HG02943 (cell line): ENCODE measurements around the gene LSMEM2.
"Not testable (repeated sequence)": the region's sequence is repeated elsewhere in the genome, so short reads cannot be mapped to it uniquely, and the experiment has no call there.

Source experiments
- ATAC-seq: cut with Tn5 transposase; IDR thresholded peaks from one replicate; pipeline ENCODE4 v1.9.1; 2021; ENCODE audit warnings: mild to moderate bottlenecking, low read depth, moderate library complexity; ENCODE audit not compliant: unreplicated experiment

LSMEM2 gene

DNA sequence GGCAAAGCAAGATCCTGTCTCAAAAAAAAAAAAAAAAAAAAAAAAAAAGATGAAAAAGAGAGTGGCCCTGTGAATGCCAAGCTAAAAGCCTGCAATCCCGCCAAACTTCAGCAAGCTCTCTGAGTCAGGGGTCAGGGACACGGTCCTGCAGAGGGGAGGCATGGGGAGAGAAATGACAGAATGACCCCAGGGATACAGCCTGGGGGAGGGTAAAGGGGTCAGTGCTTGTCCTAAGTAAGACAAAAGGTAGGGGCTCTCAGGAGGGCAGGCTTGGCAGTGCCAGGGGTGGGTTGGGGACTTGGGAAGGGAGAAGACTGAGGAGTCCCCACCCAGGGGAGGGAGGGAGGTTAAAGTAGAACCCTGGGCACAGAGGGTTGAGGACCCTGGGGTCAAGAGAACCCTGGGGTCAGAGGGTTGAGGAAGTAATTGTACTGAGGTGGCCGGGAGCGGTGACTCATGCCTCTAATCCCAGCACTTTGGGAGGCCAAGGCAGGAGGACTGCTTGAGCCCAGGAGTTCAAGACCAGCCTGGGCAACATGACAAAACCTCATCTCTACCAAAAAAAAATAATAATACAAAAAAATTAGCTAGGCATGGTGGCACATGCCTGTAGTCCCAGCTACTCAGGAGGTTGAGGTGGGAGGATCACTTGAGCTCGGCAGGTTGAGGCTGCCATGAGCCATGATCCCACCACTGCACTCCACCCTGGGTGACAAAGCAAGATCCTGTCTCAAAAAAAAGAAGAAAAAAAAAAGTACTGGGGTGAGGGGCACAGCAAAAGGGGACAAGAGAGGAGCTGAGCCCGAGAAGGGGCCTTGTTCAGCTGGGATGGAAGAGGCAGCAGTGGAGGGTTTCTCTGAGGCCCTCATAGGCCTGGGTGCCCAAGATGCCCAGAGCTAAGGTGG lies 15.2 kb upstream of the LSMEM2 start:
- no peak for ATAC-seq

DNA sequence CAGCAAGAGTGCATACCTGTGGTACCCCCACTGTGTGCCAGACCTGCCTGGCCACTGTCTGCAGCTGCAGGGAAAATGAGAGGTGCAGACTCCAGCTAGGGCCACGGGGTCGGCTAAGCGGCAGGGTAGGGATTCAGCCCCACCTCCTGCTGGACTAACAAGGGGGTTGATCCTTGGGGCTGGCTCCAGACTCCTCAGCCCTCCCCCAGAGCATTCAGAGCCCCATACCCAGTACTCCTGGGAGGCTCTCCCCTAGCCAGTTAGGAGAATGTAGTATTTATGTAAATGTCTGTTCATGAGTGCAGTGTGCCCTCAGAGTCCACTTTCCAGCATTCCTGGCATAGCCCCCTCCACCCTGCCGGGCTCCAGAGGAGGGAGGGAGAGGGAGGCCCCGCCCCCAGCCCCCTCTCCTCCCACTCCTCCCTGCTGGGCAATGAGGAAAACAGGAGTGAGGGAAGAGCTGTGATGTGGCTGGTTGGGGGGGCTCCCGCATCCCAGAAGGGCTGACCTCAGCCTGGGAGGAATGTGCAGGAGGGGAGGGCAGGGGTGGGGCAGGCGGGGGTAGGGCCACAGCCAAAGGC lies 14.4 kb upstream of the LSMEM2 start:
- no peak for ATAC-seq

DNA sequence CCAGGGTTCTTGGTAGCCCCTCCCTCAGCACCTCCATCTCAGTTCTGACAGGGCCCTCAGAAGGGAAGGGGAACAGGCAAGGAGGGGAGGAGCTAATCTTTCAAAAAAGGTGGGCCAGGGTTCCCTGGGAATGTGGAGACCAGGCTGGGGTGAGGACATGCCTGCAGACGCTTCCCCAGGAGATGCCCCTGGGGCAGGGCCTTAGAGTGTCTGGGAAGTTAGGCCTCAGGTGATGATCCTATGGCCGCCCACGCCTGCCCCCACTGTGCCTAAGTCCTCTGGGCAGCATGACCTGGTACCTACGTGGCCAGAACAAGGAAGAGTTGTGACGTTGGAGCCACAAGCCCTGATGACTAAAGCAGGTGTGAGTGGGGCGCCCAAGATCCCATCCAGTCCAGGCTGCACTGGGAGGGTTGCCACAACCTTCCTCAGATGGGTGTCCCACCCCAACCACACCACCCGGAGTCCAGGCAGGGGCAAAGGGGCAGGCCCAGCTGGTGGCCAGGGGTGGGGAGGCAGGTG lies 13.9 kb upstream of the LSMEM2 start:
- no peak for ATAC-seq

DNA sequence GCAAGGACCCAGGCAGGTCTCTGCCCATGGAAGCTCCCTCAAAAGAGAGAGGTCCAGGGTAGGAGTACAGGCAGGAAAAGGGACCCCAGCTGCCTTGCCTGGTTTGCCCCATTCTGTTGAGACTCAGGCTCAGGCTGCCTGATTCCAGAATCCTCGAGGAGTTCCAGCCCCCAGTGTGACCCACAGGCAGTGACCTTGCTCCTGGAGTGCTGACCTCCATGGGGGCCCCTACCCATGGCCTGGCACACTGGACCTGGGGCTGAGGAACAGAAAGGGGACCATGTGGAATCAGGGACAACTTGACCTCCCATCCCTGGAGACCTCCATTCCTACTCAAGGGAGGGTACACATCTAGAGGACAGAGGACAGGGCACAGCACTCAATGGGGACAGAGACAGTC lies 13.3 kb upstream of the LSMEM2 start:
- no peak for ATAC-seq

DNA sequence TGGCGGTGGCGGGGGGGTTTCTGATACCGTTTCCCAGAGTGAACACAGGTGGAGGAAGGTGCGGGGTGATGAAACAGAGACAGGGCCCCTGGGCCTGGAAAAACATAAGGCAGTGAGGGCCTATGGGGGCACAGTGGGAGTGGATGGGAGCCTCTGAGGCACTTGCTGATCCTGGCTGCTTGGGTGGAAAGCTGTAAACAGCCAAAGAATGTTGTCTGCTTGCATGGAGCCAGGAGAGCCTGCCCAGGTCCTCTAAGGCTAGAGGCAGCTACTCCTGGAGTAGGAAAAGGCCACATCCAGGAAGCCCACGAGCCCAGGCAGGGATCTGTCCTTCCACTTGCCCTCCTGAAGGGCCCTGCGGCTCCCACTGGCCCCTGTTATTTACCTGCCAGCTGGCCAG lies 12.9 kb upstream of the LSMEM2 start:
- ATAC-seq: no peak

DNA sequence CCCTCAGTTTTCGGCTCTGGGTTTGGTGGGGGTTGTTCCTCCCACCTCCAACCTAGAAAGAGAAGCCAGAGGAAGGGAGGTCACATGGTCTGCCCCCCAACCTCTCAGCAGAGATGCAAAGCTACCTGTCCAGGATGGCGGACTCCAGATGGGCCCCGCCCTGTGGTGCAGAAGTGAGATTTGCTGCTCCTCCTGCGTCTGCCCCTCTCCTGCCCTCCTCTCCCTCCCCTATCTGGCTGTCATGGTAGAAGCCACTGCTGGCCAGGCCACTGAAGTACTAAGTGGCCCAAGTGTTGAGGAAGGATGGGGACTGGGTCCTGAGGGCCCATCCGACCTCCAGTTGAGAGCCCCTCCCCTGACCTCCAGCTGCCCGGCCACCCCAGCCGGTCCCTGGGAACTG lies 12.1 kb upstream of the LSMEM2 start:
- no peak for ATAC-seq

DNA sequence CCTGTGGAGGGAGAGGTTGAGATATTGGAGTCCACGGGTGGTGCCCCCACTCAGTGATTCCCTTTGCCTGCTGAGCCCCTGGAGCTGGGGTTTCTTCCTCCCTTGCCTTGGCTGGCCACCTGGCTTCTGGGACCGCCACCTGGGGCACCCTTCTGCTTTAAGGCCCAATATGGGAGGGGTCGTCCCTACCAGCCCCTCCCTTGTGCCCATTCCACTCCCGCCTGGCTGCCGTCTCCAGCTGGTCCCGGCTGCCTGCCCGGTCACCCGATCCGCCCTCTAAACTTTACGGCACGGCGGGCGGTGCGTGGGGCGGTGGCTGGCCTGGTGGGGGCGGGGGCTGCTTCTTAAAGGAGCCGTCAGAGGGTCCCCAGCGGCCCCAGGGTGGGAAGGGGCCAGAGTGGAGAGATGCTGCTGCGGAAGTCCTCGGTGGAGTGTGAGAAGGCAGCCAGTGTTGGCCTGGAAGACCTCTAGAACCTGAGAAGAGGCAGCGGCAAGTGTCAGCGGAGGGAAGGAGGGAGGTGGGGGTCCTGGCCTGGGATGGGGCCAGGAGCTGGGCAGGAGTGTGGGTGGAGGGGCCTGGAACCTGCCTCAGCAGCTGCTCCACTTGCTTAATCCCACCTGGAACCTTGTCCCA lies 11.5 kb upstream of the LSMEM2 start:
- ATAC-seq: no peak

DNA sequence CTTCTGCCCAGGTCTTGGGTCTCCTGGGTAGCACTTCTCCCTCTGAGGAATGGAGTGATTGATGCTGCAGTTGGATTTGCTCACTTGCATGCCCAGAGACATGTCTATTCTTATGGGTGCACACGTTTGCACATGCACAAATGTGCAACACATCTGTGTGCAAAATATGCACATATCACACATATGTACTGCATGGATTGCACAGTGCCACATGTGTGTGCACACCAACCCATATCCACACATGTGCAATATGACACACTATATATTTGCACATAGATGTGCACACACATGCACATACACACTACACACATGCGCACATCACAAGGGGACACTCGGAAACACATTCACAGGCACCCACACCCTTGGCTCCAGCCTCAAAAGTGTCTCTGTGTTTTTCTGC lies 10.6 kb upstream of the LSMEM2 start:
- no peak for ATAC-seq

DNA sequence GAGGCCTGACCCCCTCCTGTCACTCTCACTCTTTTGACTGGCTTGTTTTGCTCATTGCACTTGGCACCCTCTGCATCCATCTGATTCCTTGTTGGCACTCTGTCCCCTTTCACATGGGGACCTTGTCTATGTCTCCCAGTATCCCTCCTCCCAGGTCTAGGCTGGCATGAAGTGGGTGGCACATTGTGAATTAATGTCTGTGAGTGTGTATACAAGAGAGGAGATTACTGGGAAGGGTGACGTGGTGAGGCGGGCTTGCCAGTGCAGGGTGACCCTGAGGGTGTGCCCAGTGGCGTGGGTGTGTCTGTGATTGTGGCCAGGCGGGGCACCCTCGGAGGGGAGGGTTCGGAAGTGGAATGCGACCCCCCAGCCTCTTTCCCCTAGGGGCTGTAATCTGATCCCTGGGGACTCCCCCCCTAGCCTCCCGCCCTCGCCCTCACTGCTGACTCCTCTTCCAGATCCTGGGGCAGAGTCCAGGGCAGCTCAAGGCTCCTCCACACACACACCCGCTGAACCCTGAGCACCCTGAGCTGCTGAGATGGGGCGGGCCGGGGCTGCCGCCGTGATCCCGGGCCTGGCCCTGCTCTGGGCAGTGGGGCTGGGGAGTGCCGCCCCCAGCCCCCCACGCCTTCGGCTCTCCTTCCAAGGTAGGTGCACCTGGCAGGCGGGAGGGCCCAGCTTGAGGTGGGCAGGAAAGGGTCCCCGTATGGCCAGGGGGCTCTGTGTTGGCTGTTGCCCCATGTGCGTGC lies 10.0 kb upstream of the LSMEM2 start, which contains the start of gene SEMA3B:
Gene SEMA3B (plus strand): TSS at position 445 of the 749 bp plus-strand sequence. CDS start 94 bp downstream, at position 539.
- no peak for ATAC-seq

DNA sequence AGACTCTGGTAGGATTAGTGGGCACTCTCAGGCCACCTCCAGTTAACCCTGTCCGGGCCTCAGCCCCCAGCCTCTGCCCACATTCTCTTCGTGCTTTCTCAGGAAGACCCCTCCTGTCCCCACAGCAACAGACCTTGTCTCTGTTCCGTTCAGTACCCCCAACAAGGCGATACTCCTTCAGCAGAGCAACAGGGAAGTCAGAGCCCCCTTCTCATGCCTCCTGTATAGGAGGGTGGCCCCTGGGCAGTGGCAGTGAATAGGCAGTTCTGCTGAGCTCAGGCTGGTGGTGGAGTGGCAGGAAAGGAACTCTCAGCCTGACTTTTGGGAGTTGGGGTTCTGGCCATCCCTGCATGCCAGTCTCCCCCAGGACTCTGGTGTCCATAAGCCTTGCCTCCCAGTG lies 9.4 kb upstream of the LSMEM2 start:
- no peak for ATAC-seq

DNA sequence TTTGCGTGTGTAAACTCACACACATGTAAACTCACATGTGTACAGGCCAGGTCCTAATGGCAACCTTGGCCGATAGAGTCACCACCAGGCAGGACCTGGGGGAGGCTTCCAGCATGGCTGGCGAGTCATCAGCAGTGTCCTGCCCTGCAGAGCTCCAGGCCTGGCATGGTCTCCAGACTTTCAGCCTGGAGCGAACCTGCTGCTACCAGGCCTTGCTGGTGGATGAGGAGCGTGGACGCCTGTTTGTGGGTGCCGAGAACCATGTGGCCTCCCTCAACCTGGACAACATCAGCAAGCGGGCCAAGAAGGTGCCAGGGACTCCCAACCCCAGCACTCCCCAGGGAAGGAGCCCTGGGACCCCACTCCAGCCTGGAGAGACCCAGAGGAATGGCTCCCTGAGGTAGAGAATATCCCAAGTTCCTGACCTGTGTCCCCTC lies 8.9 kb upstream of the LSMEM2 start:
- no peak for ATAC-seq

DNA sequence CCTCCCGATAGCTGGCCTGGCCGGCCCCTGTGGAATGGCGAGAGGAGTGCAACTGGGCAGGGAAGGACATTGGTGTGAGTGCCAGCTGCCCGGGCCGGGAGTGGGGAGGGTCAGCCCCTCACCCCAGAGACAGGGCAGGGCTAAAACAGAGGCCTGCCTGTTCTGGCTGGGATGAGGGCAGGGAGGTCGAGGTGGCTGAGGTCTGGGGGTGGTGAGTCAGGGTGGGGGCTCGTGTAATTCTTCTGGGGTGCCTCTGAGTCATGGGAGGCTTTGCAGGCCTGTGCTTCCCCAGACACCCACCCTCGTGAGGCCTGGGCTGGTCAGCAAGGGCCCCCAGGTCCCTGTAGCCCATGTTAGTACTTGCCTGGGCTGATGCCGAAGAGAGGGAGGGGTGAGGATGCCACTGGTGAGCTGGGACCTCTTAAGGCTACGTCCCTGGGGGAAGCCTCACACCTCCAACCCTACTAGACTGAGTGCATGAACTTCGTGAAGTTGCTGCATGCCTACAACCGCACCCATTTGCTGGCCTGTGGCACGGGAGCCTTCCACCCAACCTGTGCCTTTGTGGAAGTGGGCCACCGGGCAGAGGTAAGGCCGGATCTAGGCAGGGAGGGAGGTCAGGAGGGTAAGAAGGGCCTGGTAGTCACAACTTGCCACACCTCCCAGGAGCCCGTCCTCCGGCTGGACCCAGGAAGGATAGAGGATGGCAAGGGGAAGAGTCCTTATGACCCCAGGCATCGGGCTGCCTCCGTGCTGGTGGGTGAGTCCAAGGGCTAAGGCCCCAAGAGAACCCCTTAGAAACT lies 8.3 kb upstream of the LSMEM2 start:
- ATAC-seq: no peak

DNA sequence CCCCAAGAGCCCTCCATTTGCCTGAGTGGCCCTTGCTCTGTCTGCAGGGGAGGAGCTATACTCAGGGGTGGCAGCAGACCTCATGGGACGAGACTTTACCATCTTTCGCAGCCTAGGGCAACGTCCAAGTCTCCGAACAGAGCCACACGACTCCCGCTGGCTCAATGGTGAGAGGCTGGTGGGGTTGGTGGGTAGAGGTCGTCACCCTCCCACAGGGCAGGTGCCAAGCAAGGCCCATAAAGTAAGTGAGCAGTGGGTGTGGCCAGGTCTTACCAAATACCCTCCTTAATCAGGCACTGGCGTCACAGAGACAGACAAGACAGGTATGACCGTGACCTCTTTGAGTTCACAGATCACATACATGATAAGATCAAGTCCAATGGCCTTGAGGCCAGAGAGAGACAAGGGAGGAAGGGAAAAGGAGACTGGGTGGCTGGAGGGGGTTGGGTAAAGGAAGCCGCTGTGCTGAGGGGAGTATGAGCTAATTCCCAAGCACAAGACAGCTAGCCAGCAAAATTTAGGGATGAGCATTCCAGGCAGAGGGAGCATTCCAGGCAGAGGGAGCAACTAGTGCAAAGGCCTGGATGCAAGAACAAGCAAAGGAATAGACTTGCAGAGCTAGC lies 7.5 kb upstream of the LSMEM2 start:
- ATAC-seq: no peak

DNA sequence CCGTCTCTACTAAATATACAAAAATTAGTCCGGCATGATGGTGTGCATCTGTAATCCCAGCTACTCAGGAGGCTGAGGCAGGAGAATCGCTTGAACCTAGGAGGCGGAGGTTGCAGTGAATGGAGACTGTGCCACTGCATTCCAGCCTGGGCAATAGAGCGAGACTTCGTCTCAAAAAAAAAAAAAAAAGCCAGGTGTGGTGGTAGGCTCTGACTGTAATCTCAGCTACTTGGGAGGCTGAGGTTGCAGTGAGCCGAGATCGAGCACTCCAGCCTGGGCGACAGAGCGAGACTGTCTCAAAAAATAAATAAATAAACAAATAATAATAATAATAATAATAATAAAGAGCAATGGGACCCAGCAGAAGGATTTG lies 6.4 kb upstream of the LSMEM2 start:
- not testable (repeated sequence) for ATAC-seq

DNA sequence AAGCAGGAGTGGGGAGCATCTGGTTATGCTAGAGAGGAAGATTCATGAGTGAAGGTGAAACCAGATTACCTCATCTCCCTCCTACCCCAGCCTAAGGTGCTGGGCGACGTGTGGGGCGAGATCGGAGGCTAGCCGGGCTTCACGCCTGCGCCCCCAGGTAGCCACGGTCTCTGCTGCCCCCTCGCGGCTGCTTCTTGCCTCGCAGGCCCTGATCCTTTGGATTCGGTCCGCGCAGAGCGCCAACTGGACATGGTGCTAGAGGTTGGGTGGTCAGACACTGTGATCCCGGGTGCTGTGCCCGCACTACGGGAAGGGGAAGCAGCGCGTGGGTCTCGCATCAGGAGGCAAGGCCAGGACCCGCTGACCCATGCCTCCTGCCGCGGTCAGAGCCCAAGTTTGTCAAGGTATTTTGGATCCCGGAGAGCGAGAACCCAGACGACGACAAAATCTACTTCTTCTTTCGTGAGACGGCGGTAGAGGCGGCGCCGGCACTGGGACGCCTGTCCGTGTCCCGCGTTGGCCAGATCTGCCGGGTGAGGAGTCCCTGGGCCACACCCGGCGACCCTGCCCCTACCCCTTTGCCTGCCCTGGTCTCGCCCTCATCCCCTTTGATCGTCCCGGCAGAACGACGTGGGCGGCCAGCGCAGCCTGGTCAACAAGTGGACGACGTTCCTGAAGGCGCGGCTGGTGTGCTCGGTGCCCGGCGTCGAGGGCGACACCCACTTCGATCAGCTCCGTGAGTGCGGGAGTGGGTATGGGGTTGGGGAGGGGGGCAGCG lies 5.8 kb upstream of the LSMEM2 start:
- ATAC-seq: no peak

DNA sequence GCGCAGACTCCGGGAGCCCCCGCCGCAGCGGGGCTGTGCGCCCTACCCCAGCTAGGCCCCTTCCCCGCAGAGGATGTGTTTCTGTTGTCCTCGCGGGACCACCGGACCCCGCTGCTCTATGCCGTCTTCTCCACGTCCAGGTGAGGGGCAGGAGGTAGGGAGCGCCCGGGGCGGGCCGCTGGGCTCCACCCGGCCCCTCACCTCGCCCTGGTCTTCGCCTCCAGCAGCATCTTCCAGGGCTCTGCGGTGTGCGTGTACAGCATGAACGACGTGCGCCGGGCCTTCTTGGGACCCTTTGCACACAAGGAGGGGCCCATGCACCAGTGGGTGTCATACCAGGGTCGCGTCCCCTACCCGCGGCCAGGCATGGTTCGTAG lies 5.2 kb upstream of the LSMEM2 start:
- no peak for ATAC-seq

DNA sequence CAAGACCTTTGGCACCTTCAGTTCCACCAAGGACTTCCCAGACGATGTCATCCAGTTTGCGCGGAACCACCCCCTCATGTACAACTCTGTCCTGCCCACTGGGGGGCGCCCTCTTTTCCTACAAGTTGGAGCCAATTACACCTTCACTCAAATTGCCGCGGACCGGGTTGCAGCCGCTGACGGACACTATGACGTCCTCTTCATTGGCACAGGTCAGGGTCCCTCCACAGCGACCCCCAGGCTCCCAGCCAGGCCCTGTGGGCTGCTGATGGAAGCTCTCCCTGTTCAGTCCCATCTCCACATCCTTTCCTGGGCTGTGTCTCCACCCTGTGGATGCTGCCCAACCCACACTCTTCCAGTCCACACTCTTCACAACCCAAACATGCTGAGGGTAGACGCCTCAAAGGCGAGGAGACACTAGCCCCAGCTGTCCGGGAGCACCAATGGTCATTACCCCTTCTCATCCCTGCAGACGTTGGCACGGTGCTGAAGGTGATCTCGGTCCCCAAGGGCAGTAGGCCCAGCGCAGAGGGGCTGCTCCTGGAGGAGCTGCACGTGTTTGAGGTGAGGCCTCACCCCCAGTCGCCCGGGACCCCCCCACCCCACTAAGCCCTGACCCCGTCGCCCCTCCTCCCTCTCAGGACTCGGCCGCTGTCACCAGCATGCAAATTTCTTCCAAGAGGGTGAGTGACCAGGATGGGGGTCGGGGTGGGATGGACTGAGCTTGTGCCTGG lies 4.3 kb upstream of the LSMEM2 start:
- no peak for ATAC-seq
